Nephron (organoid): ENCODE measurements around the gene B4GALNT3.

Source experiments
- H3K27ac Mint-ChIP-seq, 3 experiments: 2 replicates each; pipeline ENCODE4 v1.8.0; 2020; ENCODE audit warnings: mixed read lengths in 3 of 3, mild to moderate bottlenecking in 2 of 3, moderate library complexity in 1 of 3
- H3K27me3 Mint-ChIP-seq: 2 replicates; pipeline ENCODE4 v1.8.0; 2021; ENCODE audit warnings: low read depth, mild to moderate bottlenecking, moderate library complexity, mixed read lengths
- H3K36me3 Mint-ChIP-seq: 2 replicates; pipeline ENCODE4 v1.8.0; 2020; ENCODE audit warnings: low read depth, mixed read lengths
- H3K4me1 Mint-ChIP-seq: 2 replicates; pipeline ENCODE4 v1.8.0; 2020; ENCODE audit warnings: mixed read lengths
- H3K4me3 Mint-ChIP-seq, 3 experiments: 2 replicates each; pipeline ENCODE4 v1.8.0; 2020; ENCODE audit warnings: mild to moderate bottlenecking in 3 of 3, mixed read lengths in 3 of 3, moderate library complexity in 2 of 3
- H3K9me3 Mint-ChIP-seq: 2 replicates; pipeline ENCODE4 v1.8.0; 2020; ENCODE audit warnings: mixed read lengths
- CTCF ChIP-seq, 3 experiments: fragments of 200-600 bp; sonication (generic); IDR thresholded peaks; one replicate each; pipeline ENCODE4 v1.5.0; 2021; ENCODE audit warnings: antibody characterized with exemption in 3 of 3; ENCODE audit not compliant: unreplicated experiment in 3 of 3

The B4GALNT3 gene

GRCh38 chr12:608921-609320 lies 149.2 kb downstream of the B4GALNT3 start:
- H3K9me3 Mint-ChIP-seq, result no peaks in the 10 kb centered on the region
- H3K27me3 Mint-ChIP-seq, result peaks cover 8% of the 10 kb centered on the region
- no peak overlapping the region for H3K4me3 Mint-ChIP-seq
- no peaks in the 10 kb centered on the region for H3K36me3 Mint-ChIP-seq
- peaks cover 11% of the 10 kb centered on the region for H3K4me1 Mint-ChIP-seq
- no peak for TF ChIP-seq CTCF (IDR thresholded peaks at IDR 0.05; ENCODE audit: unreplicated experiment in 3 of 3)
- H3K27ac Mint-ChIP-seq, result no peak overlapping the region

DNA sequence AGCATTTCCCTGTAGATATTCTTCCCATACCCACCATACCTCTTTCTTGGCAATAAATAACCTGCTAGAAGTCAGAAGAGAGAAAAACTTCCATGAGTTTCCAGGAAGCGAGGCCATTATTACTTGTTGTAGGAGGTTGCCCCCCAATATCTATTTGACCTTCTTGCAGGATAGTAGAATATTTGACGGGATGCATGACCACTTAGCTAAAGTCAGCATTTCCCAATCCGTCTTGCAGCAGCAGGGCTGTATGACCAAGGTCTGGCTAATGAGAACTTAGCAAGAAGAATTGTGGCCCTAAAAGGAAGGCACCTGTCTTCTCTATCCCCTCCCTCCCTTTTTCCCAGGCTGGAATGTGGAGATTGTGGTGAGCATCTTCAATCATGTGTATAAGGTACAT lies 152.0 kb downstream of the B4GALNT3 start:
- no peak overlapping the region for H3K27ac Mint-ChIP-seq
- no peak for TF ChIP-seq CTCF (IDR thresholded peaks at IDR 0.05; ENCODE audit: unreplicated experiment in 3 of 3)
- H3K4me1 Mint-ChIP-seq, result peaks cover 16% of the 10 kb centered on the region
- no peaks in the 10 kb centered on the region for H3K9me3 Mint-ChIP-seq
- H3K4me3 Mint-ChIP-seq, result no peak overlapping the region
- H3K27me3 Mint-ChIP-seq, result peaks cover 21% of the 10 kb centered on the region
- H3K36me3 Mint-ChIP-seq, result no peaks in the 10 kb centered on the region

GRCh38 chr12:612293-612692 lies 152.6 kb downstream of the B4GALNT3 start:
- Mint-ChIP-seq H3K4me3 (no peak overlapping the region), H3K36me3 (no peaks in the 10 kb centered on the region), H3K27me3 (peaks cover 26% of the 10 kb centered on the region), H3K4me1 (peaks cover 17% of the 10 kb centered on the region), H3K9me3 (no peaks in the 10 kb centered on the region), H3K27ac (no peak overlapping the region)
- TF ChIP-seq CTCF (IDR thresholded peaks at IDR 0.05; ENCODE audit: unreplicated experiment in 3 of 3), result no peak

DNA sequence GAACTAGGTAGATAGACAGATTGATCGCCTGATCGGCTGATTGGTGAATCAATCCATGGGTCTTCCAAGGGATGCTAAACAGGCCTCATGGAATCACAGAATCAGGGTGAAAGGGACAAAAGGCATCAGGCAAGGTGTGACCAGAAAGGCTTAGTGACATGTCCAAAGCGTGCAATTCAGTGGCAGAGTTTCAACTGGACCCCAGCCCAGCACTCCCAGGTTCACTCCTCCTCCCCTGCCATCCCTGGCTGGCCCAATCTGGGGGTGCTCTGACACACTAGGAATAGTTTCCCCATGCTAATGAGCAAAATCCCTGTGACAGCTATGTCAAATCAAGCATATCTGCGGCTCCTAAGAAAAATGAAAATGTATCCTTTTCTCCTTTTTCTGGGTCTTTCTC lies 153.1 kb downstream of the B4GALNT3 start:
- Mint-ChIP-seq H3K27me3 (peaks cover 24% of the 10 kb centered on the region), H3K4me3 (no peak overlapping the region), H3K4me1 (peaks cover 16% of the 10 kb centered on the region), H3K9me3 (no peaks in the 10 kb centered on the region), H3K27ac (no peak overlapping the region), H3K36me3 (no peaks in the 10 kb centered on the region)
- no peak for TF ChIP-seq CTCF (IDR thresholded peaks at IDR 0.05; ENCODE audit: unreplicated experiment in 3 of 3)
